ENCODE data around the gene ATP6V0B.

The ATP6V0B gene

GRCh38 chr1:43933386-43934100 lies 41.2 kb upstream of the ATP6V0B start, which contains the start of gene ARTN:
TSS of gene ARTN (plus strand) at chr1:43933801. CDS start at chr1:43935657, 1,856 bp downstream.
- H3K27ac ChIP-seq: no peak within 1 kb of the TSS; the same call in 1 of the 2 replicates

GRCh38 chr1:43934101-43934985 lies 40.4 kb upstream of the ATP6V0B start:
- no peak for TF ChIP-seq ZFX (IDR thresholded peaks at IDR 0.05)
- TF ChIP-seq CTCF (conservative IDR thresholded peaks at IDR 0.05): peak; percentile 91
- H3K27ac ChIP-seq: peak overlapping the region; percentile 93

More at GRCh38 chr1:43933386-43934100, 41.2 kb upstream of the ATP6V0B start, which contains the start of gene ARTN:
- TF ChIP-seq ZFX (IDR thresholded peaks at IDR 0.05) (no peak), CTCF (conservative IDR thresholded peaks at IDR 0.05) (no peak)

GRCh38 chr1:43934986-43935324 lies 39.8 kb upstream of the ATP6V0B start:
- H3K27ac ChIP-seq: peak overlapping the region; percentile 93

GRCh38 chr1:43935711-43936427 lies 38.9 kb upstream of the ATP6V0B start:
- TF ChIP-seq ZFX (IDR thresholded peaks at IDR 0.05) (peak; percentile 80), CTCF (conservative IDR thresholded peaks at IDR 0.05) (no peak)
- peak overlapping the region; percentile 93 for H3K27ac ChIP-seq

More at GRCh38 chr1:43934986-43935324, 39.8 kb upstream of the ATP6V0B start:
- TF ChIP-seq CTCF (conservative IDR thresholded peaks at IDR 0.05): peak; percentile 57
- no peak for TF ChIP-seq ZFX (IDR thresholded peaks at IDR 0.05)

GRCh38 chr1:43936431-43937151 lies 38.2 kb upstream of the ATP6V0B start:
- peak; percentile 54 for TF ChIP-seq CTCF (conservative IDR thresholded peaks at IDR 0.05)
- TF ChIP-seq ZFX (IDR thresholded peaks at IDR 0.05): 0 out of 2 replicates have a peak, but pooled peaks have one; percentile 50
- H3K27ac ChIP-seq: peak overlapping the region; percentile 93

GRCh38 chr1:43937179-43937865 lies 37.4 kb upstream of the ATP6V0B start:
- peak overlapping the region; percentile 93 for H3K27ac ChIP-seq

More at GRCh38 chr1:43937179-43937865, 37.4 kb upstream of the ATP6V0B start:
- TF ChIP-seq CTCF (conservative IDR thresholded peaks at IDR 0.05) (no peak), ZFX (IDR thresholded peaks at IDR 0.05) (no peak)

Measured in C4-2B (cell line).